ENCODE measurements around the gene FRS3.

FRS3 gene

GRCh38 chr6:41789390-41789724, 9.7 kb upstream of the FRS3 start:
- DNase-seq = no peak

- peak; percentile 87 to 96 (median 92) for DNase-seq
Measured at GRCh38 chr6:41787219-41787917, 7.7 kb upstream of the FRS3 start, which contains the start of gene TOMM6. TSS of gene TOMM6 (plus strand) at chr6:41787694. CDS start at chr6:41787698, 4 bp downstream.

DNA sequence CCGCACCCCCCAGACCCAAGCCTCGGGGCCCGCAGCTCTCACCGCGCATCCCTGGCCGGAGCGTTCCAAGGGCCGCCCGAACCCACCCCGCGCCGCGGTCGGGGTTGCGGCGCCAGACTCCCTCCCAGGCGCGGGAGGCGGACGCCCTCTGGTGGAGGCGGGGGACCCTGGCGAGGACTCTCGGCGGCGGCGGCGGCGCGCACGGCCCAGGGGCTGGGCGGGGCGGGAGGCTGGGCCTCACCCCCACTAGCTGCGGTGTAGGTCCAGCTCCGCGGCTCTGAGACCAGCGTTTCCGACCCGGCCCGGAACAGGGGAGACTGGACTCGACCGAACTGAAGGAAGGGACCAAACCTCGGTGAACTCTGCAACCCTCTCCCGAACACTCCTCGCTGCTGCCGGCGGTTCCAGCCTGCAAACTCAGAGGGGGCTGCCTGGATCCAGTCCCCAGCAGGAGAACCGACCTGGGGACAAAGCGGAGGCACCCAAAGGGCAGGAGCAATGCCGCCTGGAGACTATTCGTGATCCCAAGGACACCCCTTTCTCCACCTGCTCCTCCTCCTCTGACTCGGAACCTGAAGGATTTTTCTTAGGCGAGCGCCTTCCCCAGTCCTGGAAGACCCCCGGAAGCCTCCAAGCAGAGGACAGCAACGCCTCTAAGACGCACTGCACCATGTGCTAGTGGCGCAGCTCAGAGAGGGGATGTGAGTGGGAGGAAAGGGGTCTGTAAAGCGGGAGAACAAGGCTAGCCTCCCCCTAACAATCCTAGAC, 6.9 kb upstream of the FRS3 start:
- DNase-seq = peak; percentile 76 to 86 (median 78)

DNA sequence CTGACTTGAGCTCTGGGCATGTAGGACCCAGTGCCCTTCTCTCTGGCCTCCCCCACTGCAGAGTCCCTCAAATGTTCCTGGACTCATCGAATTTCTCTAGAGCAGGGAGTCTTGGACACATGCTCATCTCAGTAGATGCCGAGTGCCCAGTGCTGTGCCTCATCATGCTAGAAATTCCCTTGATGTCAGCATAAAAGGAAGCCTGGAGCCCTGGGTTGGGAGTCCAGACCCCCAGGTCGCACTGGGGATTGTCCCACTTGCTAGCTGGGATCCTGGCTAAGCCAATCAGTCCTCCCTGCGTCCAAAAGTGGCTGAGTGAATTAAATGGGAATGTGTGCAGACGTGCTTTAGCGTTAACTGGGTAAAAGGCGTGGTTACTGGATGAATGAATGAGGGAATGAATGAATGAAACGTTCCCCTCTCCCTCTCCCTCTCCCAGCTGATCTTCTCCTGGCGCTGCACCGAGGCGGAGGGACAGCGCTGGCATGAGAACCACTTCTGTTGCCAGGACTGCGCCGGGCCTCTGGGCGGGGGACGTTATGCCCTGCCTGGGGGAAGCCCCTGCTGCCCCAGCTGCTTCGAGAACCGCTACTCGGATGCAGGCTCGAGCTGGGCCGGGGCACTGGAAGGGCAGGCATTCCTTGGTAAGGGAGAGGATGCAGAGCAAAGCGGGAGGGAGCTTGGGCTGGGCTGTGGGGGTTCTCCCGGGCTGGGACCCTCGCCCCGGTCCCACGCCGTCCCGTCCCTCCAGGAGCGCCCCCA, 6.2 kb upstream of the FRS3 start:
- DNase-seq = peak in 1 of 5 experiments; percentile 12

DNA sequence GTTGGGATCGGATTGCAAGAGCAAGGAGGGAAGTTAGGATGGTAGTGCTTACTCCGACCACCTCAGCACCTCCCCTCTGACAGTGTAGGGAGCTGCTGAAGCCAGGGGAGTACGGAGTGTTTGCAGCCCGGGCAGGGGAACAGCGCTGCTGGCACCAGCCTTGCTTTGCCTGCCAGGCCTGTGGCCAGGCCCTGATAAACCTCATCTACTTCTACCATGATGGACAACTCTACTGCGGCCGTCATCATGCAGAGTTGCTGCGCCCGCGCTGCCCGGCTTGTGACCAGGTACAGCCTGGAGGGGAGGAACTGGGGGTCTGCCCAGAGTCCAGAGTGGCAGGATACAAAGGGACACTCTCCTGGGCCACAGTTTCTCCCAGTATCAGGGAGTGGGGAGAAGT, 5.6 kb upstream of the FRS3 start:
- no peak for DNase-seq

GRCh38 chr6:41784581-41785171, 5.0 kb upstream of the FRS3 start:
- no peak for DNase-seq

- no peak for DNase-seq
Measured at GRCh38 chr6:41783106-41783780, 3.5 kb upstream of the FRS3 start.

DNA sequence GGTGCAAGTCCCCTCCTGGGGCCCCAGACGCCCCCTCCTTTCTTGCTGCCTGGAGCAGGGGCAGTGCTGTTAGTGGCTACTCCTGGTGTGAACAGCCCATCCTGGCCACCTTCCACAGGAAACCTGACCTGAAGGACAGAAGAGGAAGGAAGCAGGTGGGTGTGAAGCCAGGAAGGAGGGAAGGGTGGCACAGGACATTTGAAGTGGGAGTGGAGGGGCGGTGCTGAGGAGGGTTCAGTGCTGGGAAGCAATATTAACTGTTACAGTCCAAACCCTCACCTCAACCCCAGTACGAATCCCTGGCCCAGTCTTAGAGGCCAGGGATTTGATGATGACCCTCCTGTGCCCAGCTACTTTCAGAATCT, 1.6 kb upstream of the FRS3 start:
- no peak for DNase-seq

GRCh38 chr6:41780551-41781365, 1.1 kb upstream of the FRS3 start, which contains the start of gene PRICKLE4:
TSS of gene PRICKLE4 (plus strand) at chr6:41780782. CDS start at chr6:41783474, 2,692 bp downstream.
- no peak for DNase-seq

DNA sequence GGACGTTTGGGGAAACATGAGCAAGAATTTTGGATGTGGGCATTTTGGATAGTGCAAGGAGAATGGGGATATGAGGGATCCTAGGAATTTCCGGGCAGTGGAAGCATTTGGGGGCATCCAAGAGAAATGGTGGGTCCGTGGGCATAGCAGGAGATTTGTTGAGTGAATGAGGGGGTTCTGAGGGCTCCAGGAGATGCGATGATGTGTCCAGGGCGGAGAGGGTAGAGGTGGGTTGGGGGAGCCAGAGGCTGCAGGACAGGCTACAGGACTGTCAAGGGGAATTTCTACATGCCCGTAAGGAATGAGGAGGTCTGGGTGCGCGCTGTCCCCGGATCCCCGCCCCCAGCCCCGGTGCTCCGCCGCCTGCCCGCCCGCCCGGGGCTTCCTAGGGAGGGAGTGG, 364 bp downstream of the FRS3 start:
- DNase-seq = no peak

GRCh38 chr6:41778895-41779294, 805 bp downstream of the FRS3 start:
- no peak for DNase-seq

DNA sequence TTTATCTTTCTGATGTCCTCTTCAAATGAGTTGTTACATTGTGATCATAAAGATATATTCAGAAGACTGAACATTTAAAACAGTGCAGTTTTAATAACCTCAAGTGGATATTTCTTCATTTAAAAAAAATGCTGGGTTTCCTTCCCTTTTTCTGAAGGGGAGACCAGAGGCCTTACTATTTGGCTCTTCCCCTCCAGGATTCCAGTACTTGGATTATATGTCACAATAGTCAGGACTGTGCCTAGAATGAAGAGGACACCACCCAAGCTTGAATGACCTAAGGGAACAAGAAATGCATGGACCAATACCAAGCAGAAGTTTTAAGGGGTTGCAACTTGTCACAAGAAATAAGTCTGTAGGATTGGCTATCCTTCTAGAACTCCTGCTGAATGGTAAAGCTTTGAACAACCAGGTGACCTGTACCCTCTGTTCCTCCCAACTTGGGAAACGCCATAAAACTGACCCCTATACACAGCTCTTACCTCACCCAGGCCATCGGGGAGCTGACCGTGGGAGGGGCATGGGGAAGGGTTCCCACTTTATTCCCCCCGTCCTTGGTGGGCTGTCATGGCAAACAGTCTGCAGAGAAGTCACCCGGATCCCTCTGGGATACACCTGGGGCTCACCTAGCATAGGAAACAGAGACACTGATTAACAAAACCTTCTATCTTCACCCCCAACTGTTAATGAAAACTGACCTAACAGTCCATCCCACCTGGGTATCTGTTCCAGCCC, 2.0 kb downstream of the FRS3 start:
- DNase-seq = no peak

DNA sequence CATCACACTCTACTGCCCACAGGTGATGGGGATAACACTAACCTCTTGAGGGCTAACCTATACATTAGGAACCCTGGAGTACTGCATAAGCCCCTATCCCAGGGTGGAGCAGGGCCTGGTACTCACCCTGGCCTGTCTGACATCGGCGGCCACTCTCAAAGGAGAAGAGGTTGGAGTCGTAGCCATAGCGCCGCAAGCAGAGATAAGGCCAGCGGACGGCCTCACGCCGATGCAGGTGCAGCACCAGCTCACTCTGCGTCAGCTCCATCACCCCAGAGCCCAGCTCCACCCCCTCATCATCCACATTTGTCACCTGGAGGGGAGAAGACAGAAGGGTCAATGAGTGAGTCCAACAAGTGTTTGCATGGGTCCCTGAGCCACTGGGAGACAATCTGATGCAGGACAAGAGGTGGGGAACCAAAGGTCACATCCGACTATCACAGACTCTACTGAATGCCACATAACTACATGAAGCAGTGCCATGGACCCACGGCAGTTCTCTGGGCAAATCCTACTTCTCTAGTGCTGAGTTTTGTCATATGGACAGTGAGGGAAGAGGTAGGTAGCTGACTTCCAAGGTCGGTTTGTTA, 4.3 kb downstream of the FRS3 start:
- DNase-seq = no peak

- DNase-seq = no peak
Measured at GRCh38 chr6:41774841-41775240, 4.9 kb downstream of the FRS3 start.

GRCh38 chr6:41771058-41771983, 8.4 kb downstream of the FRS3 start:
- DNase-seq = no peak

DNA sequence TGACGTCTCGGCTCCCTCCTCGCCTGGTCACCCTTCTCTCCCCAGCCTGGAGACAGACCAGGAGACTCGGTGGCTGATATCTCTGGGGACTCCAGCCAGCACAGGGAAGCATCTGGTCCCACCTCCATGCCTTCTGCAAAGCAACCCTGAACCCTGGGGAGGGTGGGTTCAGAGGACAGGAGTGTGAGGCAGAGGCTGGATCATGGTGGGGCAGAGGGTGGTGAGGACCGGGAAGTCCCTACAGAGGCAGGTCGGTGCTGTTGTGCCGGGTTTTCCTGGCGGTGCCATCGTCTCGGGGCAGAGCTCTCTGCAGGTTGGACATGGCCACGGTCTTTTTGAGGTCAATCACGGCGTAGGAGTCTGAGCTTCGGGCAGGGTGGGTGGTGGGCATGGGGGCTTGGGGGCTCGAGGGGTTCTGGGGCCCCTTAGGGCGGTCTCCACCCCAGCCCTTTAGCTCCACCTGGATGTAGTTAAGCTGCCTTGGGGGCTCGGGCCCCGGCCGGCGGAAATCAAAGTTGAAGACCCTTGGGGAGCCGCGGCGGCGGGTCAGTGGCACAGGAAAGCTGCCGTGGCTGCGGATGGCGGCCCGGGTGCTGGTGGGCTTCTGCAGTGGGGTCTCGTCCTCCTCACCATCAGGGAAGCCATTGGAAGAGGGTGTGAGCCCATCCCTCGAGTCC, 9.2 kb downstream of the FRS3 start:
- no peak for DNase-seq

DNA sequence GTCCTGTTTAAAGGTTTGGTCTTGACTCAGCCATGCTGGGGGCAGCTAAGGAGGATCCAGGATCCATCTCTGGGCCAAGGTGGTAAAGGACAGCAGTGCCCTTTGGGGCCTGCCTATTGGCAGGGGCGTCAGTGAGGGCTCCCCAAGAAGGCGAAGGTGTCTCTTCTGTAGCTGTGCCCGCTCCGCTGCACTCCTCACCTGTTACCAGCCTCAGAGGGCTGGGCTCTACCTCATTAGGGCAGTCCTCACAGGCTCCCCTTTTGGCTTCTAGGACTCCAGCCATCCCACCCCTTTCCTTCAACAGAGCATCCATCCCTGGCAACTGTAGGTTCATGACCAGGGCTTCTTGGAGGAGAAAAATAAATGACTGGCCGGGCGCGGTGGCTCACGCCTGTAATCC, 10.3 kb downstream of the FRS3 start:
- DNase-seq = no peak

DNA sequence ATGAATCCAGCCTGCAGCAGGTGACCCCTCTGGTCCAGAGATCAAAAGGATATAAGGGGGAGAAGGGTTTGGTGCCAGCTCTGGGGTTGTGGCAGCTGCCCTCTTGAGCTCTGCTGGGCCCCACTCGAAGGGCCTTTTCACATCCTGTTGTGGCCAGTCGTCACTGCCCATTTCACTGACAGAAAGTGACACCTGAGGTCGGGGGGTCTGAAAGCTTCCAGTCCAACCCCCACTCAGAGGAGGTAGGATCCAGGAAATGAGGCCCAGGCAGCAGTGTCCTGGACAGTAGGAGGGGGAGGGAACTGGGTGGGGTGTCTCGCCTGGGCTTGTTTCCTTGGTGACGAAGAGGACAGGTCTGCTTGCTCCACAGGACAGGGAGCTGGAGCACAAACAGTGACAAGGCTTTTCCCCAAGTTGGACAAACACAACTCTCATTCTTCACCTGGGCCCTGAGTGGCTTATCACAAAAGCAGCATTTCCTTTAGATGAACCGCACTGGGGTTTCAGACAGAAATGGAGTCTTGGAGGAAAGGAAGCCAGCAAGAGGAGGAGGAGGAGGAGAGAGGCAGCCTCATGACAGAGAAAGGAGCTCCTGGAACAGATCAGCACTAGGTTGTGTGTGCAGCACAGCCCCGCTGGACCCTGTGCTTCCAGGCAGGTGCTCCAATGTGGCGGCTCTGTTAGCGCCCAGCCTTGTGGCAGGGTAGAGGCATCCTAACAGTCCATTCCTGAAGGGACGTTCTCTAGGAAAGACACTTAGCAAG, 11.0 kb downstream of the FRS3 start:
- peak in 1 of 5 experiments; percentile 20 for DNase-seq
